Stimulated activated effector memory CD8-positive, alpha-beta T cell treated with anti-CD3 and anti-CD28 coated beads, Interleukin-12 subunit alpha, Interleukin-12 subunit beta, amount 100 ng/mL, for 72 hours (primary cell): ENCODE data around the gene PRKCZ.
"Not testable (repeated sequence)": the region's sequence is repeated elsewhere in the genome, so short reads cannot be mapped to it uniquely, and the experiment has no call there.

Experiments used
- ATAC-seq: fragments of 150-1000 bp; cut with Tn5 transposase; 2 replicates; pipeline ENCODE4 v1.10.0; 2021
- DNase-seq, 2 donors: peaks; one replicate each; pipeline ENCODE4 v3.0.0; 2021 to 2022; ENCODE audit warnings: low spot score in 2 of 2
- H3K27ac Mint-ChIP-seq: one replicate; pipeline ENCODE4 v1.8.0; 2022; ENCODE audit warnings: mild to moderate bottlenecking, mixed read lengths
- H3K36me3 Mint-ChIP-seq: one replicate; pipeline ENCODE4 v1.8.0; 2022; ENCODE audit warnings: mild to moderate bottlenecking, mixed read lengths
- H3K4me1 Mint-ChIP-seq: one replicate; pipeline ENCODE4 v1.8.0; 2022; ENCODE audit warnings: mixed read lengths
- H3K4me3 Mint-ChIP-seq: one replicate; pipeline ENCODE4 v1.8.0; 2022; ENCODE audit warnings: mild to moderate bottlenecking, mixed read lengths
- H3K9me3 Mint-ChIP-seq: one replicate; pipeline ENCODE4 v1.8.0; 2022; ENCODE audit warnings: mixed read lengths

Gene PRKCZ

GRCh38 chr1:2114635-2115007 lies 64.4 kb downstream of the PRKCZ start:
- DNase-seq, H3K27ac Mint-ChIP-seq, ATAC-seq, H3K36me3 Mint-ChIP-seq, H3K9me3 Mint-ChIP-seq, H3K4me3 Mint-ChIP-seq: not testable (repeated sequence)
- peaks cover 14% of the 10 kb centered on the region for H3K4me1 Mint-ChIP-seq

GRCh38 chr1:2115008-2115641 lies 64.9 kb downstream of the PRKCZ start:
- H3K27ac Mint-ChIP-seq = no peak overlapping the region
- H3K4me3 Mint-ChIP-seq = no peak overlapping the region
- ATAC-seq = peak; percentile 53
- H3K4me1 Mint-ChIP-seq = peaks cover 14% of the 10 kb centered on the region
- H3K9me3 Mint-ChIP-seq = peaks cover 2% of the 10 kb centered on the region
- H3K36me3 Mint-ChIP-seq = no peaks in the 10 kb centered on the region
- no peak for DNase-seq

GRCh38 chr1:2115702-2116341 lies 65.6 kb downstream of the PRKCZ start:
- Mint-ChIP-seq H3K36me3 (peaks cover 4% of the 10 kb centered on the region), H3K4me3 (no peak overlapping the region), H3K9me3 (peaks cover 2% of the 10 kb centered on the region), H3K27ac (no peak overlapping the region), H3K4me1 (peaks cover 14% of the 10 kb centered on the region)
- ATAC-seq = peak; percentile 21
- no peak for DNase-seq

- ATAC-seq (no peak), DNase-seq (no peak)
- peaks cover 14% of the 10 kb centered on the region for H3K36me3 Mint-ChIP-seq
- H3K4me3 Mint-ChIP-seq = no peak overlapping the region
- H3K4me1 Mint-ChIP-seq = peaks cover 25% of the 10 kb centered on the region
- H3K9me3 Mint-ChIP-seq = peaks cover 2% of the 10 kb centered on the region
- H3K27ac Mint-ChIP-seq = no peak overlapping the region
Measured at GRCh38 chr1:2119886-2120285, 69.7 kb downstream of the PRKCZ start.

GRCh38 chr1:2121101-2121691 lies 71.0 kb downstream of the PRKCZ start:
- peak overlapping the region; percentile 78 for H3K27ac Mint-ChIP-seq
- H3K4me1 Mint-ChIP-seq = peaks cover 17% of the 10 kb centered on the region
- peaks cover 2% of the 10 kb centered on the region for H3K9me3 Mint-ChIP-seq
- no peak overlapping the region for H3K4me3 Mint-ChIP-seq
- ATAC-seq (no peak), DNase-seq (no peak)
- H3K36me3 Mint-ChIP-seq = peaks cover 14% of the 10 kb centered on the region

GRCh38 chr1:2121794-2122193 lies 71.6 kb downstream of the PRKCZ start:
- H3K9me3 Mint-ChIP-seq, ATAC-seq, DNase-seq, H3K4me3 Mint-ChIP-seq: not testable (repeated sequence)
- Mint-ChIP-seq H3K36me3 (peaks cover 14% of the 10 kb centered on the region), H3K4me1 (peaks cover 22% of the 10 kb centered on the region), H3K27ac (peak overlapping the region; percentile 78)

GRCh38 chr1:2124446-2125198 lies 74.4 kb downstream of the PRKCZ start:
- ATAC-seq (no peak), DNase-seq (no peak)
- Mint-ChIP-seq H3K4me3 (no peak overlapping the region), H3K4me1 (peaks cover 26% of the 10 kb centered on the region), H3K9me3 (no peaks in the 10 kb centered on the region), H3K36me3 (peaks cover 14% of the 10 kb centered on the region), H3K27ac (no peak overlapping the region)

GRCh38 chr1:2125350-2126211 lies 75.4 kb downstream of the PRKCZ start:
- H3K4me3 Mint-ChIP-seq = no peak overlapping the region
- DNase-seq (no peak), ATAC-seq (peak; percentile 8)
- H3K9me3 Mint-ChIP-seq = no peaks in the 10 kb centered on the region
- peaks cover 26% of the 10 kb centered on the region for H3K4me1 Mint-ChIP-seq
- no peak overlapping the region for H3K27ac Mint-ChIP-seq
- peaks cover 11% of the 10 kb centered on the region for H3K36me3 Mint-ChIP-seq

GRCh38 chr1:2126331-2127186 lies 76.3 kb downstream of the PRKCZ start:
- ATAC-seq = peak; percentile 42
- peak overlapping the region; percentile 86 for H3K27ac Mint-ChIP-seq

GRCh38 chr1:2127187-2128145 lies 77.3 kb downstream of the PRKCZ start:
- Mint-ChIP-seq H3K4me3 (peak overlapping the region; percentile 45), H3K36me3 (no peaks in the 10 kb centered on the region), H3K27ac (peak overlapping the region; percentile 86), H3K4me1 (peaks cover 17% of the 10 kb centered on the region), H3K9me3 (no peaks in the 10 kb centered on the region)
- ATAC-seq = no peak
- no peak for DNase-seq

More at GRCh38 chr1:2126331-2127186, 76.3 kb downstream of the PRKCZ start:
- peaks cover 2% of the 10 kb centered on the region for H3K36me3 Mint-ChIP-seq
- peak overlapping the region; percentile 45 for H3K4me3 Mint-ChIP-seq
- DNase-seq = no peak
- no peaks in the 10 kb centered on the region for H3K9me3 Mint-ChIP-seq
- peaks cover 20% of the 10 kb centered on the region for H3K4me1 Mint-ChIP-seq

GRCh38 chr1:2128189-2128901 lies 78.1 kb downstream of the PRKCZ start:
- Mint-ChIP-seq H3K36me3 (peaks cover 5% of the 10 kb centered on the region), H3K4me1 (peaks cover 24% of the 10 kb centered on the region), H3K27ac (no peak overlapping the region), H3K9me3 (no peaks in the 10 kb centered on the region), H3K4me3 (no peak overlapping the region)
- DNase-seq (no peak), ATAC-seq (no peak)

- ATAC-seq (no peak), DNase-seq (no peak)
- no peaks in the 10 kb centered on the region for H3K9me3 Mint-ChIP-seq
- no peak overlapping the region for H3K27ac Mint-ChIP-seq
- peaks cover 5% of the 10 kb centered on the region for H3K36me3 Mint-ChIP-seq
- H3K4me1 Mint-ChIP-seq = peaks cover 24% of the 10 kb centered on the region
- H3K4me3 Mint-ChIP-seq = no peak overlapping the region
Measured at GRCh38 chr1:2129256-2129943, 79.2 kb downstream of the PRKCZ start.
